GM12875 (cell line): ENCODE measurements around the gene CTDP1.

Experiments
- H3K4me3 ChIP-seq: one replicate; pipeline ENCODE4 v1.5.1; 2011; ENCODE audit warnings: low read depth, low read length, control low read depth
- TF ChIP-seq, protein P1 (sequence below): IDR thresholded peaks from 2 replicates; pipeline ENCODE4 v1.5.1; 2011; ENCODE audit warnings: low read depth, mild to moderate bottlenecking, control low read depth, inconsistent platforms, low read length, moderate library complexity, borderline replicate concordance; ENCODE audit not compliant: insufficient read depth

The CTDP1 gene

DNA sequence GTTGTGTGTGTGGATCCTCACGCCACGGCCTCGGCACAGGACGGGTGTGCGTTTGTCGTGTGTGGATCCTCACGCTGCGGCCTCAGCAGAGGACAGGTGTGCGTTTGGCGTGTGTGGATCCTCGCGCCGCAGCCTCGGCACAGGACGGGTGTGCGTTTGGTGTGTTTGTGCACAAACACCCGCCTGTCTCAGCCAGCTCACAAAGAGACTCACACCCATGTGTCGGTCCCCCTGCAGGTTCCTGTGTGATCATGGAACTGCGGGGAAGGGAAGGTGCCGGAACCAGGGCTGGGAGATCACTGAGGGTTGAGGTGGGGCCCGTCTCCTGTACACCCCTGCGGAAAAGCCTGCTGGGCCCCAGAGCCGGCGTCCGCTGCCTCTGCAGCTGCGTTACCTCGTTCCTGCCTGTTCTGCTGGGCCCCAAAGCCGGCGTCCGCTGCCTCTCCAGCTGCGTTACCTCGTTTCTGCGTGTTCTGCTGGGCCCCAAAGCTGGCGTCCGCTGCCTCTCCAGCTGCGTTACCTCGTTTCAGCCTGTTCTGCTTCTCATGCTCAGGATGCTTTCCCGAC, 53.6 kb downstream of the CTDP1 start:
- TF ChIP-seq, protein P1, sequence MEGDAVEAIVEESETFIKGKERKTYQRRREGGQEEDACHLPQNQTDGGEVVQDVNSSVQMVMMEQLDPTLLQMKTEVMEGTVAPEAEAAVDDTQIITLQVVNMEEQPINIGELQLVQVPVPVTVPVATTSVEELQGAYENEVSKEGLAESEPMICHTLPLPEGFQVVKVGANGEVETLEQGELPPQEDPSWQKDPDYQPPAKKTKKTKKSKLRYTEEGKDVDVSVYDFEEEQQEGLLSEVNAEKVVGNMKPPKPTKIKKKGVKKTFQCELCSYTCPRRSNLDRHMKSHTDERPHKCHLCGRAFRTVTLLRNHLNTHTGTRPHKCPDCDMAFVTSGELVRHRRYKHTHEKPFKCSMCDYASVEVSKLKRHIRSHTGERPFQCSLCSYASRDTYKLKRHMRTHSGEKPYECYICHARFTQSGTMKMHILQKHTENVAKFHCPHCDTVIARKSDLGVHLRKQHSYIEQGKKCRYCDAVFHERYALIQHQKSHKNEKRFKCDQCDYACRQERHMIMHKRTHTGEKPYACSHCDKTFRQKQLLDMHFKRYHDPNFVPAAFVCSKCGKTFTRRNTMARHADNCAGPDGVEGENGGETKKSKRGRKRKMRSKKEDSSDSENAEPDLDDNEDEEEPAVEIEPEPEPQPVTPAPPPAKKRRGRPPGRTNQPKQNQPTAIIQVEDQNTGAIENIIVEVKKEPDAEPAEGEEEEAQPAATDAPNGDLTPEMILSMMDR = no peak
- no peak overlapping the region for H3K4me3 ChIP-seq

DNA sequence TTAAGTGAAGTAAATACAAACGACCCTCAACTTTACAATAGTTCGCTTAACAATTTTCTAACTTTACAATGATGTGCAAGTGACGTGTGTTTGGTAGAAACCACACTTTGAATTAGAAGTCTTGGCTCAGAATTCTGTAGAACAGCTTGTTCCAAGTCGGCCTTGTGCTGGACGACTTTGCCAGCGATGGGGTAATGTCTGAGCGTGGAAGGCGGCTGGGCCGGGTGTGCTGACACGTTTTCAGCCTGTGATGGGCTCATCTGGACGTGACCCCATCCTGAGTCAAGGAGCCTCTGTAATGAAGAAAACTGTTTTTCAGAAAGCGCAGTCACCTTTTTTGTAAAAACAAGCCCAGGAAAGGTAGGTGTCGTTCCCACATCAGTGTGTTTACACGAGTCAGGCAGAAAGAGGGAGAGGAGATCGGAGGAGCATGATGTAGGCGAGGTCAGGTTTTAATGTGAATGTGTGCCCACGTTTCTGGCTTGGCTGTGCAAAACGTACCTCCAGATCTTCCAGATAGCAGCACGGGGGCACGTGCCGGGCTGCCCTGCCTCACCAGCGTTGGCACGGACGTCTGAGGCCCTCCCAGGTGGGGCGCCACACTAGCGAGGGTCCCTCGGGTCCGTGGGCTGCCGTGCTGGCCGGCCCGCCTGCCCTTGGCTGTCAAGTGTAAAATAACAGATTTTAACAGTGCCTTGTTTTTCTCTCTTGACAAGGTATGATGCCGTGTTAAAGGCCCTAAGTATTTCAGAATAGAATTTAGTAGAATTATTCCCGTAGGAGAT, 54.6 kb downstream of the CTDP1 start:
- H3K4me3 ChIP-seq = no peak overlapping the region
- TF ChIP-seq, protein P1 = no peak

DNA sequence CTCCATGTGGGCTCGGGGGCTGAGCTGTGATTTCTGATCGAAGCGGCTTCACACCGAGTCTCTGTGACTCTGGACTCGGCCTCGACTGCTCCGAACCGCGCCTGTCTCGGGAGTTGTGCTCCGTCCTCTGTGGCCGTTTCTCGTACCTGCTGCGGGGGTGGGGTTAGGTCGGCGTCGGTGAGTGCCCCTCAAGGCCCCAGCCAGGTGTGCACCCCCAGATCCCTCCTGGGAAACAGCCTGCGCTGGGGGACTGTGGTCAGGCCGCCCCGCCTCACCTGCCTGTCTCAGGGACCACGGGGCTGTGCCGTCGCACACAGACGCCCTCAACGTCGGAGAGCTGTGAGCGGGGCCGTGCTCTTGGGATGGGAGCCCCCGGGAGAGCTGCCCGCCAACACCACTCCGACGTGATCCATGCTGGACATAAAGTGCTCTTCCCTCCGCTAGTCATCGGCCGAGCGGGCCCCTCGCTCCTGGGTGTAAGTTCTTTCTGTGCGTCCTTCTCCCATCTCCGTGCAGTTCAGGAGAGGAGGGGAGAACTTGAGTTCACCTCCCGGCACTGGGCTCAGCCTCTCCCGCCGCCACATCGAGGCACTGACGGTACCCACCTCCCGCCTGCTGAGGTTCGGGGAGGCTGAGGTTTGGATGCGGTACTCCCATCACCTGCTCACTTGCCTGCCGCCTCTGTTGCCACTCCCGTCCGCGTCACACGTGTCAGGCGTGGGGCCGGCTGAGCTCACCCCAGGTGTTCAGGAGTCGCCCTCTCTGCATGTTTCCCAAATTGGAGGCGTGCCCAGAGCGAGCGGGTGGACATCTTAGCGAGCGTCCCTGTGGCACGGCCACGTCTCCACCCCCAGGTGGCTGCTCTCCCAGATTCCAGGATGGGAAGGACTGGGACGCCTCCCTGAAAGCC, 55.7 kb downstream of the CTDP1 start:
- TF ChIP-seq, protein P1 = no peak
- no peak overlapping the region for H3K4me3 ChIP-seq

DNA sequence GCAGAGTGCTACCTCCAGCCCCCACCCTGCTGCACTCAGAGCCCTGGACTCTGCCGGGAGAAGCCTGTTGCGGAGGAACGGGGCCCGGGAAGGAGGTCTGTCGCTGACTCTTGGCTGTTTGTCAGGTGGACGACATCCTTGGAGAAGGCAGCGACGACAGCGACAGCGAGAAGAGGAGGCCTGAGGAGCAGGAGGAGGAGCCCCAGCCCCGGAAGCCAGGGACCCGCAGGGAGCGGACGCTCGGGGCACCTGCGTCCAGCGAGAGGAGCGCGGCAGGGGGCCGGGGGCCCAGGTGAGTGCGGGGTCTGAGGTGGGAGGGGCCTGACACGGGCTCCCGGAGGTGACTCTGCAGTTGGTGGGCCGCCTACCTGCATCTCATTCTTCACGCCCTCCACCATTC, 56.6 kb downstream of the CTDP1 start:
- TF ChIP-seq, protein P1 = no peak
- no peak overlapping the region for H3K4me3 ChIP-seq

DNA sequence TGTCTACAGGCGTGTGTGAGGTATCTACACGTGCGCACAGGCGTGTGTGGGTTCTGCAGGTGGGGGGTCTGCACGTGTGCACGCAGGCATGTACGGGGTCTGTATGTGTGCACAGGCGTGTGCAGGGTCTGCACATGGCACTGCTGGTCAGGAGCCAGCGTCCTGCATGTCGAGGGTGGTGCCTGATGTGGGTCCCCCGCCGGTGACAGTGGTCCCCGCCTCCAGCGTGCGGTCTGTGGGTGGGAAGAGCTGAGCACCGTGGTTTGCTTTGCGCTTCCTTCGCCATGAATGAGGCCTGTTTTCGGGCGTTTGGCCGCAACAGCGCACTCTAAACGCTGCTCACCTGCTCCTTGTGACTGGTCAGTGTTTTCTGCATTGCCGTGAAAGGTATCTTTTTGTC, 57.2 kb downstream of the CTDP1 start:
- TF ChIP-seq, protein P1 = no peak

DNA sequence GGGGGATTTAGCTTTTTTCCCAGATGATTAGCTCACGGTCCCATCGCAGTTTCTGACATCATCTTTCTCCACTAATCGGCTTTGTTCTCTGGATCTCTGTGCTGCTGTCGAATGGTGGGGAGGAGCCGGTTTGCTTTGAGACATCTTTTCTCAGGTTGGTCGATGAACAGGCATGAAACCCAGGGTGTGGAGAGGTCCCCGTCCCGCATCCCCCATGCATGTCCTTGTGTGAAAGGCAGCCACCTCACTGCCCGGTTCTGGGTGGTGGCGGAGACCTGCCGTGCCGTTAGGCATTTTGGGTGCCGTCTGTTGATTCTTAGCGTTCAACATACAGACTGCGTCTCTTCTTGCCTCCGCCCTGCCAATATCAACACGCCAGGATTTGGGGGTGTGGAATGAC, 57.8 kb downstream of the CTDP1 start:
- H3K4me3 ChIP-seq = no peak overlapping the region
- TF ChIP-seq, protein P1 = no peak

More for the DNA sequence above, 57.2 kb downstream of the CTDP1 start:
- H3K4me3 ChIP-seq = no peak overlapping the region
